ENCODE data around the gene INCA1.

Gene INCA1

DNA sequence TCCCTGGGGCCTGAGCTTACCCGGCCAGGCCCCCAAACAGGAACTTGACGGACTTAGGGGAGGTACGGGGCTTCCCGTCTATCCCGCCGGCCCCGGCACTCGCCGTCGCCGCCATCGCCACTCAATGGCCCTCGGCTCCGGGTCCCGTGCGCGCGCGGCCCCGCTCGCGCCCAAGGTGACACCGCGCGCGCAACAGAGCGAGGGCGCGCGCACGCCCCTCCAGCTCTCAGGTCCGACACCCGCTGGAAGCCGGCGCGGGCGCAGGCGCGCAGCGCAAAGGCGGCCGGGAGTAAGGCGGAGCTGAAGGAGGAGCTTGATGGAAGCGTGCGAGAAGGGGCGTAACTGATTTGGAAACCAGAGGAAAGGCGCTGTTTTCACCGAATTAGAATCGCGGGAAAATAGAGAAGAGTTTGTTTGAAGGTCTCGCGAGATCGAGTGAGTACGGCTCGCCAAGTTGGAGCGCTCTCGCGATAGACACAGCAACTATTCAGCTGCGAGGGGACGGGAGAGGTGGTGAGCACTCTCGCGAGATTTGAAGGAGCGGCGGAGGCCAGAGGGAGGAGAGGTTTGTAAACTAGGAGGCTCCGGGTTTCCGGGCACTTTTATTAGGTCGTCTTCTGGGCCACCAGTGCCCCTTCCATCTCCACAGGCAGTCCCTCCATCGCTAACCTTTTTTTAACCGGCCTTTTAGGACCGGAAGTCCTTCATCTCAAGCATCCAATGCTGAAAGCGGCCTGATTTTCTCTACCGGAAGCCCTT, 57.3 kb downstream of the INCA1 start, which contains the start of the genes RNF167 and SLC25A11:
TSS of gene RNF167 (plus strand) at position 473 of the 759 bp plus-strand sequence. CDS start 642 bp downstream, outside the sequence.
TSS of gene SLC25A11 (minus strand) at position 251 of the 759 bp plus-strand sequence. CDS start at position 115, 136 bp downstream.
- TF ChIP-seq CTCF (IDR thresholded peaks at IDR 0.05; ENCODE audit: insufficient read depth, low read depth, low read length, missing control alignments): no peak
- H3K4me3 ChIP-seq (ENCODE audit: low read length): peak within 1 kb of the TSS; percentile 96

DNA sequence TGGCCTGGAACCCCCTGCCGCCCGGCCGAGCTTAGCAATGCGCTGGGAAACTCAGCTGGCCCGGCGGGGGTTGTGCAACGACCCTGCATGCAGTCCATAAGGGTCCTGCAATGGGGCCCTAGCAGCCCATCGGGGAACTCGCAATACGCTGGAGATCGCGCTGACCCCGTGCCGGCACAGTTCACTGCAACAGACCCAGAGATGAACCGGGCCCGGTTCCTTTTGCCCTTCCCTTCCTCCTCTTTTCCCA, 57.9 kb downstream of the INCA1 start:
- peak overlapping the region; percentile 96 for H3K4me3 ChIP-seq (ENCODE audit: low read length)
- no peak for DNase-seq (ENCODE audit: low read depth)
- TF ChIP-seq CTCF (IDR thresholded peaks at IDR 0.05; ENCODE audit: insufficient read depth, low read depth, low read length, missing control alignments): no peak

More for the DNA sequence above, 57.3 kb downstream of the INCA1 start, which contains the start of the genes RNF167 and SLC25A11:
- peak; percentile 99 for DNase-seq (ENCODE audit: low read depth)

GRCh38 chr17:4938688-4939545, 58.4 kb downstream of the INCA1 start:
- H3K4me3 ChIP-seq (ENCODE audit: low read length): peak overlapping the region; percentile 96
- no peak for TF ChIP-seq CTCF (IDR thresholded peaks at IDR 0.05; ENCODE audit: insufficient read depth, low read depth, low read length, missing control alignments)
- DNase-seq (ENCODE audit: low read depth): no peak
